GM08714 (cell line): ENCODE results near the gene MGST3.

Experiments
- H3K4me3 ChIP-seq: fragments of 200-500 bp; sonication (Bioruptor generic); 2 replicates; pipeline ENCODE4 v1.5.1; 2014; ENCODE audit warnings: mild to moderate bottlenecking, low read length, inconsistent platforms
- ZNF274 ChIP-seq: IDR thresholded peaks from 2 replicates; pipeline ENCODE4 v1.6.1; 2012; ENCODE audit warnings: mild to moderate bottlenecking, low read depth, low read length

Gene MGST3

DNA sequence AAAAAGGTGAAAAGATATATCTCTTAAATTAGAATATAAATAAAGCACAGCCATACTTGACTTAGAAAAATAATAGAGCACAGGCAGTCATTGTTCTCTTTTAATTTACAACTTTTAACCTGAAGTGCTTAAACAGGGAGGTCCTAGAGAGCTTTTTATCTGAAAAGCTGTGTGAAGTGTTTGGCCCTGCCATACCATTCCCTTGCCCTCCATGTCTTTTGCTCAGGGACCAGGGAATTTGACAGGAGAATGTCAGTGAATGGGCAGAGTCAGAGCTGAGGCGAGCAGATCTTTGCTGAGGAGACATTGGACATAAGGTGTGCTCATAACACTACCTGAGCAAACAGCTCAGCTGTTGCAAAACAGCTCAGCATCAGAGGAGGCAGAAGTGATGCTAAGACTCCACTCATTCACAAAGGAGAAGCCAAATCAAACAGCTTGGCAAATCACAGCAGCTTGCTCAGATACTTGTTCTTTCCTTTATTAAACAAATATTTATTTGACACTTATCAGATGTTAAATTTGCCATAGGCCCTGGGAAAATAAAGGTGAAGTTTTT, 14.9 kb upstream of the MGST3 start:
- no peak overlapping the region for H3K4me3 ChIP-seq
- no peak for TF ChIP-seq ZNF274

GRCh38 chr1:165616987-165617546, 14.0 kb upstream of the MGST3 start:
- TF ChIP-seq ZNF274: no peak
- H3K4me3 ChIP-seq: no peak overlapping the region

- no peak overlapping the region for H3K4me3 ChIP-seq
- no peak for TF ChIP-seq ZNF274
These were observed 11.3 kb upstream of the MGST3 start for GRCh38 chr1:165619647-165620151.

- no peak overlapping the region for H3K4me3 ChIP-seq
- TF ChIP-seq ZNF274: no peak
These were observed 7.4 kb upstream of the MGST3 start for GRCh38 chr1:165623624-165624023.

GRCh38 chr1:165624441-165624840, 6.6 kb upstream of the MGST3 start:
- no peak overlapping the region for H3K4me3 ChIP-seq
- no peak for TF ChIP-seq ZNF274

- no peak for TF ChIP-seq ZNF274
- H3K4me3 ChIP-seq: no peak overlapping the region
These were observed 2.7 kb upstream of the MGST3 start for GRCh38 chr1:165628147-165628822.

DNA sequence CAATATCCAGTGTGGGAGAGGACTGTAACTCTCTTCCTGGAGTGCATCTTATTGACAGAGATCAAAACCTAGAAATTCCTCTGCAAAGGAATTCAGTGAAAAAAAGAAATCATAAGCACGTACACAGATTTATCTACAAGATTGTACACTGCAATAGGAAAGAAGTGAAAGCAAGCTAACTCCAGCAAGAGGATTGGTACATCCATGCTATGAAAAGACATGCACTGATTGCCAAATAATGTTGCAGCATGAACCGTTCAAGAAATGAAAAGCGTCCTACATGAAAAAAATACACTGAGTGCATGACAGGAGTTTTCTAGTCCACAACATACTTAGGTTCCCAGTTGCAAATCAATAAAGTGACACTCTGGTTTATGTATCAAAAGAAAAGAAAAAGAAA, 1.9 kb upstream of the MGST3 start:
- H3K4me3 ChIP-seq: no peak overlapping the region
- TF ChIP-seq ZNF274: no peak

- TF ChIP-seq ZNF274: no peak
These were observed 996 bp upstream of the MGST3 start for GRCh38 chr1:165629848-165630628.

GRCh38 chr1:165631342-165632151, 513 bp downstream of the MGST3 start:
- no peak for TF ChIP-seq ZNF274
- H3K4me3 ChIP-seq: peak overlapping the region; percentile 93

More at GRCh38 chr1:165629848-165630628, 996 bp upstream of the MGST3 start:
- H3K4me3 ChIP-seq: peak overlapping the region; percentile 93

DNA sequence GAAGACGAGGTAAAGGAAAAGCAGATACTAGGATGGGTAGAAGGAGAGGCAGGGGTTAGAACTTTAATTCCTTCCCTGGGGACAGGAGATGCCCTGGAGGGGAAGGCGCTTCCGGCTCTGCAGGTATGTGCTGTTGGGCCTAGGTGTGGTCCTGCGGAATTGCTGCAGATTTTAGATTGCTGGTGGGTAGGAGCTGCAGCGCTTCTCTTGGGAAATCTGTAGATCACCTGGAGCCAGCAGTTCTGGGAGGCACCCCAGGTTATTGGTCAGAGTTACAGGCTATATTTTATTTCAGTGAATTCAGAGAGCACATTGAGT, 1.1 kb downstream of the MGST3 start:
- peak overlapping the region; percentile 93 for H3K4me3 ChIP-seq
- no peak for TF ChIP-seq ZNF274

GRCh38 chr1:165632491-165632890, 1.5 kb downstream of the MGST3 start:
- H3K4me3 ChIP-seq: peak overlapping the region; percentile 93
- no peak for TF ChIP-seq ZNF274

DNA sequence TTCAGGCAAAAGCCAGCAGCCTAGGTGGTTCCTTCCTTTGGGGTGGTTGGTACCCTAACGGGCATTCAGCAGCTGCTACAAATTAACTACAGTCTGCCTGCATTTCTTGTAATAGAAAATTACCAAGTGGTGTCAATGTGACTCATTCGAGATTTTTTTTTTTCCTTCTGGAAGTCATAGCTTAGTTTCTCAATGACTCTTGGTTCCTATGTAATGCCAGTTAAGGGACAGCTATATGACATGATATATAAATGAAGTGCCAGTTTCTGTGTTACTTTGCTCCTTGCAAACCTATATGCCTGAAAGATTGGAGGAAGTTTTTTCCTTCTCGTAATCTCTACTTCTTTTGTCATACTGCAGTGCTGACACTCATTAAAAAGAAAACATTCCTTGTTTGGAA, 2.6 kb downstream of the MGST3 start:
- TF ChIP-seq ZNF274: no peak

GRCh38 chr1:165634154-165634921, 3.3 kb downstream of the MGST3 start:
- H3K4me3 ChIP-seq: no peak overlapping the region
- no peak for TF ChIP-seq ZNF274

More for the DNA sequence above, 2.6 kb downstream of the MGST3 start:
- H3K4me3 ChIP-seq: no peak overlapping the region
